ENCODE data around the gene GJD4.

GJD4 gene

GRCh38 chr10:35579726-35580422 is 25.3 kb upstream of the GJD4 start:
- DNase-seq: no peak

GRCh38 chr10:35580423-35580770 is 24.7 kb upstream of the GJD4 start:
- DNase-seq: no peak

- DNase-seq: no peak
These were observed 23.5 kb upstream of the GJD4 start for GRCh38 chr10:35581655-35582054.

- no peak for DNase-seq
These were observed 20.2 kb upstream of the GJD4 start for GRCh38 chr10:35584946-35585345.

GRCh38 chr10:35585356-35585755 is 19.8 kb upstream of the GJD4 start:
- DNase-seq: no peak

- no peak for DNase-seq
These were observed 19.1 kb upstream of the GJD4 start for GRCh38 chr10:35585903-35586535.

GRCh38 chr10:35588836-35589235 is 16.3 kb upstream of the GJD4 start:
- DNase-seq: no peak

GRCh38 chr10:35592441-35592840 is 12.7 kb upstream of the GJD4 start:
- DNase-seq: no peak

GRCh38 chr10:35594115-35595079 is 10.7 kb upstream of the GJD4 start:
- no peak for DNase-seq

GRCh38 chr10:35595106-35595505 is 10.0 kb upstream of the GJD4 start:
- no peak for DNase-seq

GRCh38 chr10:35598379-35598778 is 6.8 kb upstream of the GJD4 start:
- no peak for DNase-seq

GRCh38 chr10:35600193-35600592 is 4.9 kb upstream of the GJD4 start:
- DNase-seq: no peak

GRCh38 chr10:35606430-35606829 is 1.3 kb downstream of the GJD4 start:
- no peak for DNase-seq

- no peak for DNase-seq
These were observed 2.6 kb downstream of the GJD4 start for GRCh38 chr10:35607475-35608327.

GRCh38 chr10:35608328-35608672 is 3.2 kb downstream of the GJD4 start:
- no peak for DNase-seq

GRCh38 chr10:35611750-35612149 is 6.6 kb downstream of the GJD4 start:
- no peak for DNase-seq

- DNase-seq: no peak
These were observed 7.4 kb downstream of the GJD4 start for GRCh38 chr10:35612385-35613106.

- DNase-seq: no peak
These were observed 7.9 kb downstream of the GJD4 start for GRCh38 chr10:35613107-35613440.

GRCh38 chr10:35613597-35614226 is 8.6 kb downstream of the GJD4 start:
- DNase-seq: no peak

- DNase-seq: no peak
These were observed 9.2 kb downstream of the GJD4 start for GRCh38 chr10:35614312-35614711.

- no peak for DNase-seq
These were observed 21.9 kb downstream of the GJD4 start for GRCh38 chr10:35626971-35627507.

GRCh38 chr10:35631404-35631803 is 26.3 kb downstream of the GJD4 start:
- DNase-seq: no peak

Data from suppressor macrophage treated with lipopolysaccharide for 4 hours (primary cell).